Myometrial cell (primary cell): Measurements from ENCODE around the gene PPP1R27. TPM values are rescaled to one million over a fixed set of nuclear protein-coding genes. Genes with fewer than 3 reads are reported as not detected.

Experiments
- total RNA-seq: library from RNA; depleted of rRNA; stranded (reverse); fragments of >200 nt; gene quantifications from 2 replicates; pipeline ENCODE4 v1.2.3, GENCODE V29; 2015

The PPP1R27 gene
- total RNA-seq = not detected in 2 replicates

GRCh38 chr17:81834831-81835267, at the start of gene PPP1R27:
Gene PPP1R27, minus strand, starts transcription at chr17:81835050. Its CDS starts 97 bp downstream, at chr17:81834953.

GRCh38 chr17:81870981-81871386, 36.1 kb upstream of the PPP1R27 start, which contains the start of gene ARHGDIA:
Gene ARHGDIA, minus strand, starts transcription at chr17:81871337. Its CDS starts 1,407 bp downstream, at chr17:81869930.

GRCh38 chr17:81859906-81860755, 25.3 kb upstream of the PPP1R27 start, which contains the start of gene P4HB:
Gene P4HB, minus strand, starts transcription at chr17:81860535. Its CDS starts 64 bp downstream, at chr17:81860471.

GRCh38 chr17:81833160-81833920, 1.5 kb downstream of the PPP1R27 start, which contains the start of gene MCRIP1:
Gene MCRIP1, minus strand, starts transcription at chr17:81833291. Its CDS starts 8,785 bp downstream, at chr17:81824506.

GRCh38 chr17:81803728-81804558, 30.9 kb downstream of the PPP1R27 start, which contains the start of gene GCGR:
Gene GCGR, plus strand, starts transcription at chr17:81804150. Its CDS starts 4,869 bp downstream, at chr17:81809019.

Other genes with a start within 250 kb of the PPP1R27 start
- gene NPLOC4, start 197.9 kb downstream of the PPP1R27 start, total RNA-seq = 63.8 and 70.1 TPM in 2 replicates
- 1.9 and 2.0 TPM in 2 replicates for gene TSPAN10, start 197.9 kb downstream of the PPP1R27 start, total RNA-seq
- 1.2 and 3.2 TPM in 2 replicates for gene PDE6G, start 178.5 kb downstream of the PPP1R27 start, total RNA-seq
- 50.7 and 58.1 TPM in 2 replicates for gene OXLD1, start 168.4 kb downstream of the PPP1R27 start, total RNA-seq
- gene CCDC137, start 168.3 kb downstream of the PPP1R27 start, total RNA-seq = 11.8 and 17.7 TPM in 2 replicates
- gene ARL16, start 151.3 kb downstream of the PPP1R27 start, total RNA-seq = 37.7 and 46.4 TPM in 2 replicates
- gene HGS, start 151.0 kb downstream of the PPP1R27 start, total RNA-seq = 88.8 and 125 TPM in 2 replicates
- 80.1 and 94.3 TPM in 2 replicates for gene MRPL12, start 131.7 kb downstream of the PPP1R27 start, total RNA-seq
- gene SLC25A10, start 122.8 kb downstream of the PPP1R27 start, total RNA-seq = 12.7 and 23.0 TPM in 2 replicates
- gene GCGR, start 30.9 kb downstream of the PPP1R27 start, total RNA-seq = not detected in 2 replicates
- 103 and 127 TPM in 2 replicates for gene MCRIP1, start 1.8 kb downstream of the PPP1R27 start, total RNA-seq
- 1,723 and 2,500 TPM in 2 replicates for gene P4HB, start 25.5 kb upstream of the PPP1R27 start, total RNA-seq
- 282 and 361 TPM in 2 replicates for gene ARHGDIA, start 36.3 kb upstream of the PPP1R27 start, total RNA-seq
- 235 and 249 TPM in 2 replicates for gene ALYREF, start 56.5 kb upstream of the PPP1R27 start, total RNA-seq
- gene ANAPC11, start 56.7 kb upstream of the PPP1R27 start, total RNA-seq = 273 and 321 TPM in 2 replicates
- under 0.01 TPM in 1 of 2 replicates, not detected in the other for gene NPB, start 67.2 kb upstream of the PPP1R27 start, total RNA-seq
- 131 and 163 TPM in 2 replicates for gene PCYT2, start 76.3 kb upstream of the PPP1R27 start, total RNA-seq
- 23.7 and 27.7 TPM in 2 replicates for gene SIRT7, start 83.1 kb upstream of the PPP1R27 start, total RNA-seq
- gene MAFG, start 92.7 kb upstream of the PPP1R27 start, total RNA-seq = 8.3 and 8.4 TPM in 2 replicates
- 183 and 184 TPM in 2 replicates for gene PYCR1, start 102.2 kb upstream of the PPP1R27 start, total RNA-seq
- gene MYADML2, start 112.2 kb upstream of the PPP1R27 start, total RNA-seq = not detected in 2 replicates
- not detected in 2 replicates for gene NOTUM, start 126.1 kb upstream of the PPP1R27 start, total RNA-seq
- 28.0 and 32.1 TPM in 2 replicates for gene ASPSCR1, start 142.6 kb upstream of the PPP1R27 start, total RNA-seq
- 121 and 149 TPM in 2 replicates for gene CENPX, start 187.8 kb upstream of the PPP1R27 start, total RNA-seq
- gene LRRC45, start 188.3 kb upstream of the PPP1R27 start, total RNA-seq = 16.4 and 20.4 TPM in 2 replicates
- gene RAC3, start 196.6 kb upstream of the PPP1R27 start, total RNA-seq = 27.1 and 38.8 TPM in 2 replicates
- 180 and 192 TPM in 2 replicates for gene DCXR, start 202.6 kb upstream of the PPP1R27 start, total RNA-seq
- gene RFNG, start 216.8 kb upstream of the PPP1R27 start, total RNA-seq = 63.3 and 67.2 TPM in 2 replicates
- gene GPS1, start 216.8 kb upstream of the PPP1R27 start, total RNA-seq = 179 and 206 TPM in 2 replicates
- 60.5 and 72.7 TPM in 2 replicates for gene DUS1L, start 230.8 kb upstream of the PPP1R27 start, total RNA-seq